ENCODE results near the gene DCAF11.
"Not testable (repeated sequence)": the region's sequence is repeated elsewhere in the genome, so short reads cannot be mapped to it uniquely, and the experiment has no call there.

DCAF11 gene

GRCh38 chr14:24098229-24098926 is 16.2 kb upstream of the DCAF11 start:
- DNase-seq: no peak

- no peak for DNase-seq
Measured at GRCh38 chr14:24098927-24099813, 15.4 kb upstream of the DCAF11 start.

GRCh38 chr14:24100197-24100981 is 14.2 kb upstream of the DCAF11 start:
- DNase-seq: no peak

GRCh38 chr14:24100982-24101494 is 13.5 kb upstream of the DCAF11 start:
- DNase-seq: no peak

GRCh38 chr14:24102357-24103048 is 12.1 kb upstream of the DCAF11 start:
- no peak for DNase-seq

- no peak for DNase-seq
Measured at GRCh38 chr14:24103451-24103850, 11.1 kb upstream of the DCAF11 start.

GRCh38 chr14:24105609-24106239 is 8.9 kb upstream of the DCAF11 start:
- DNase-seq: not testable (repeated sequence)

GRCh38 chr14:24106672-24107271 is 7.8 kb upstream of the DCAF11 start:
- no peak for DNase-seq

GRCh38 chr14:24108336-24108874 is 6.2 kb upstream of the DCAF11 start:
- no peak for DNase-seq

GRCh38 chr14:24110060-24110459 is 4.5 kb upstream of the DCAF11 start:
- DNase-seq: no peak

GRCh38 chr14:24110523-24110922 is 4.1 kb upstream of the DCAF11 start:
- no peak for DNase-seq

GRCh38 chr14:24113379-24113800 is 1.2 kb upstream of the DCAF11 start:
- no peak for DNase-seq

- peak; percentile 95 for DNase-seq
Measured at GRCh38 chr14:24113801-24114531, 611 bp upstream of the DCAF11 start.

- DNase-seq: no peak
Measured at GRCh38 chr14:24115422-24116127, 998 bp downstream of the DCAF11 start.

- no peak for DNase-seq
Measured at GRCh38 chr14:24116128-24116814, 1.7 kb downstream of the DCAF11 start.

GRCh38 chr14:24117179-24117578 is 2.6 kb downstream of the DCAF11 start:
- DNase-seq: no peak

GRCh38 chr14:24119691-24120090 is 5.1 kb downstream of the DCAF11 start:
- no peak for DNase-seq

- DNase-seq: no peak
Measured at GRCh38 chr14:24121210-24121609, 6.6 kb downstream of the DCAF11 start.

- DNase-seq: no peak
Measured at GRCh38 chr14:24122416-24122815, 7.8 kb downstream of the DCAF11 start.
